ENCODE data around the gene PLCB1.

PLCB1 gene

DNA sequence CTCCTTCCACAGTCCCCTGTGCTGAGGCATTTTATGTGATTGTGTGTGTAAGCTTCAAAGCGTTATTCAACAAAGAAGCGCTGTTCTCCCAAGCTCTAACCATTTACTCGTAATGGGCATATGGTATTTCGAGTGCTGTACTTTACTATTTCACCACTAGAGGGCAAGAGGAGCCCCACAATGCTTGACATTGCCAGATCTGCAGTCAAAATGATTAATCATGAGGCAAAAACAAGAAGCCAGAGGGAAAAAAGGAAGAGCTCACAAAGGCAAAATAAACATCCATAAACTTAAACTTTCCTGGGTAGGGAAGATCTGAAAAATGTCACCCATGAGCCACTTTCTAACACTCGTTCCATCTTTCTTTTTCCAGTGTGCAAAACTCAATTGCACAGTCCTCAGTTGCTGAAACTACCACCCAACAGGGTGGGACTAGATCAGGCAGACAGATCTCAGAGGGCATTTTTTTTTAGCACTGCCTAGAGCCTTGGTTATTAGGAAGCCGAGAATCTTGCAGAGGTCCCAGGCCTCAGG is 721.8 kb downstream of the PLCB1 start:
- Histone ChIP-seq H3K36me3 (ENCODE audit: control insufficient read depth, insufficient read depth, low read length) (no peaks in the 10 kb centered on the region), H3K4me3 (replicated peaks; ENCODE audit: low read depth, low read length) (no peak overlapping the region), H3K27me3 (replicated peaks; ENCODE audit: control insufficient read depth, insufficient read depth, low read length) (no peaks in the 10 kb centered on the region)
- TF ChIP-seq, protein P1, sequence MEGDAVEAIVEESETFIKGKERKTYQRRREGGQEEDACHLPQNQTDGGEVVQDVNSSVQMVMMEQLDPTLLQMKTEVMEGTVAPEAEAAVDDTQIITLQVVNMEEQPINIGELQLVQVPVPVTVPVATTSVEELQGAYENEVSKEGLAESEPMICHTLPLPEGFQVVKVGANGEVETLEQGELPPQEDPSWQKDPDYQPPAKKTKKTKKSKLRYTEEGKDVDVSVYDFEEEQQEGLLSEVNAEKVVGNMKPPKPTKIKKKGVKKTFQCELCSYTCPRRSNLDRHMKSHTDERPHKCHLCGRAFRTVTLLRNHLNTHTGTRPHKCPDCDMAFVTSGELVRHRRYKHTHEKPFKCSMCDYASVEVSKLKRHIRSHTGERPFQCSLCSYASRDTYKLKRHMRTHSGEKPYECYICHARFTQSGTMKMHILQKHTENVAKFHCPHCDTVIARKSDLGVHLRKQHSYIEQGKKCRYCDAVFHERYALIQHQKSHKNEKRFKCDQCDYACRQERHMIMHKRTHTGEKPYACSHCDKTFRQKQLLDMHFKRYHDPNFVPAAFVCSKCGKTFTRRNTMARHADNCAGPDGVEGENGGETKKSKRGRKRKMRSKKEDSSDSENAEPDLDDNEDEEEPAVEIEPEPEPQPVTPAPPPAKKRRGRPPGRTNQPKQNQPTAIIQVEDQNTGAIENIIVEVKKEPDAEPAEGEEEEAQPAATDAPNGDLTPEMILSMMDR (IDR thresholded peaks at IDR 0.05; ENCODE audit: insufficient read depth, low read length, poor library complexity, severe bottlenecking) = peak; percentile 85
- no peak for DNase-seq (ENCODE audit: extremely low read depth, insufficient read length)

- Histone ChIP-seq H3K4me3 (replicated peaks; ENCODE audit: low read depth, low read length) (no peak overlapping the region), H3K36me3 (ENCODE audit: control insufficient read depth, insufficient read depth, low read length) (no peaks in the 10 kb centered on the region), H3K27me3 (replicated peaks; ENCODE audit: control insufficient read depth, insufficient read depth, low read length) (no peaks in the 10 kb centered on the region)
- TF ChIP-seq, protein P1 (IDR thresholded peaks at IDR 0.05; ENCODE audit: insufficient read depth, low read length, poor library complexity, severe bottlenecking) = no peak
- no peak for DNase-seq (ENCODE audit: extremely low read depth, insufficient read length)
Observed at GRCh38 chr20:8854571-8854970, 722.5 kb downstream of the PLCB1 start.

DNA sequence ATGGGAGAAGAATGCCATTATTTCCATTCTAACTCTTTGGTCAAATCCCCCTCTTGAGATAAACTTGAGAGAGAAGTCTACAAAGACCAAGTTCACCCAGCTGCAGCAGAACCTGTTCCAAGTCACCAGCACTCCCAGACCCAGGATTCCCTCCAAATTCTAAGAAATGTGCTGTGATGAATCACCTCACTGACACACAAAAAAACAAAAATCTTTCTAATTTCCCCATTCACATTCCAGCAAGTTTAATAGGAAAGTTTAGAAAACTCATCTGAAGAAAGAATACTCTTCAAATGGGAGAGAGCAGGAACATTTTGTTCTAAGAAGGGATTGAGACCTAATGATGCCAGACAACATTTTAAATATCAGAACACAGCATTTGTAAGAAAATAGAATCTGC is 723.2 kb downstream of the PLCB1 start:
- no peaks in the 10 kb centered on the region for H3K36me3 ChIP-seq (ENCODE audit: control insufficient read depth, insufficient read depth, low read length)
- H3K4me3 ChIP-seq (replicated peaks; ENCODE audit: low read depth, low read length) = no peak overlapping the region
- TF ChIP-seq, protein P1 (IDR thresholded peaks at IDR 0.05; ENCODE audit: insufficient read depth, low read length, poor library complexity, severe bottlenecking) = no peak
- DNase-seq (ENCODE audit: extremely low read depth, insufficient read length) = no peak
- no peaks in the 10 kb centered on the region for H3K27me3 ChIP-seq (replicated peaks; ENCODE audit: control insufficient read depth, insufficient read depth, low read length)

DNA sequence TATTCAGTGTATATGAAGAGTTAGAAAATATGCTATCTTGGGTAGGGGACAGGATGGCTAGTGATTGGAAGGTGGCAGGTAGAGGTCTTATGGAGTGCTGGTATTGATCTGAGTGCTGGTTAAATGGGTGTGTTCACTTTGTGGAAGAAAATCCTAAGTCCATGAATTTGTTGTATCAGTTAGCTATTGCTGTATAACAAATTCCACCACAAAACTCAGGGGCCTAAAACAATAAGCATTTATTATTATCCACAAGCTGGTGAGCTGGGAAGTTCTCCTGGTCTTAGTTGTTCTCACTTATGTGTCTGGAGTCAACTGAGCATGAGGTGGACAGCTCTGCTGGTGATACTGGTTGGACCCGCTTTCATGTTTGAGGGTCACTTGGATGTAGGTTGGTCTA is 724.6 kb downstream of the PLCB1 start:
- Histone ChIP-seq H3K4me3 (replicated peaks; ENCODE audit: low read depth, low read length) (no peak overlapping the region), H3K36me3 (ENCODE audit: control insufficient read depth, insufficient read depth, low read length) (no peaks in the 10 kb centered on the region), H3K27me3 (replicated peaks; ENCODE audit: control insufficient read depth, insufficient read depth, low read length) (no peaks in the 10 kb centered on the region)
- TF ChIP-seq, protein P1 (IDR thresholded peaks at IDR 0.05; ENCODE audit: insufficient read depth, low read length, poor library complexity, severe bottlenecking) = no peak
- DNase-seq (ENCODE audit: extremely low read depth, insufficient read length) = no peak

DNA sequence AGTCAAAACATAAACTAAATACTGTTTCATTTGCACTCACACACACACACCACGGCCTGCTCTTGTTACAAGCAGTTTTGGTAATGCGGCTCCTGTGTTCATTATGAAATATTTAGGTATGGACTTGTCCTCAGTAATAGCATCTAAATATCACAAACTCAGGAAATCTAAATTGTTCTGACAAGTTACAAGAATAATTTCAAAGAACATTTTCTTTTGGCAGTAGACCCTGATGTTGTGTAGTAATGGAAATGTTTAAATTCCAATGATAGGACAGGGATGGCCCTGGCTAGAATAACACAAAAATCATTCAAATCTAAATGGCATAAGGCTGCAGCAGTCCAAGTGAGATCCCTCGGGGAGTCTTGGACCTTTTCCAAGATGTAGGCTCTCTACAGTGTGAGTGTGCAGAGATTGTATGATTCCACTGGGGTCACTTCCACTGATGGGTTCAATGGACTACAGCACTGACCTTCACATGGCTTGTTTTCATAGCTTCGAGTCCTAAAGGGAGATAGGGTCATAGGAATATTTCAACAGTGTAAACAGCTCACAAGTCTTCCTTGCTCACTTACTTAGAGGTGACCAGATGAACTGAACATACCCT is 726.2 kb downstream of the PLCB1 start:
- no peak overlapping the region for H3K4me3 ChIP-seq (replicated peaks; ENCODE audit: low read depth, low read length)
- H3K36me3 ChIP-seq (ENCODE audit: control insufficient read depth, insufficient read depth, low read length) = no peaks in the 10 kb centered on the region
- DNase-seq (ENCODE audit: extremely low read depth, insufficient read length) = no peak
- TF ChIP-seq, protein P1 (IDR thresholded peaks at IDR 0.05; ENCODE audit: insufficient read depth, low read length, poor library complexity, severe bottlenecking) = no peak
- no peaks in the 10 kb centered on the region for H3K27me3 ChIP-seq (replicated peaks; ENCODE audit: control insufficient read depth, insufficient read depth, low read length)

Data from GM06990 (cell line).